Skeletal muscle tissue (tissue), 4 donors: ENCODE measurements around the gene ALPI. TPM values are rescaled to one million over a fixed set of nuclear protein-coding genes. Genes with fewer than 3 reads are reported as not detected.

ENCODE experiments used
- H3K27ac ChIP-seq: one replicate; pipeline ENCODE4 v1.7.0; 2013; ENCODE audit warnings: mild to moderate bottlenecking, low read depth, low read length, inconsistent platforms
- H3K27me3 ChIP-seq, 3 donors: one replicate each; pipeline ENCODE4 v1.7.0; 2013; ENCODE audit warnings: low read length in 3 of 3; ENCODE audit not compliant: control insufficient read depth in 3 of 3, insufficient read depth in 3 of 3
- H3K36me3 ChIP-seq, 3 donors: one replicate each; pipeline ENCODE4 v1.7.0; 2013; ENCODE audit warnings: low read length in 3 of 3; ENCODE audit not compliant: control insufficient read depth in 3 of 3, insufficient read depth in 3 of 3
- H3K4me1 ChIP-seq, 3 donors: one replicate each; pipeline ENCODE4 v1.7.0; 2013; ENCODE audit warnings: low read length in 3 of 3, mild to moderate bottlenecking in 3 of 3; ENCODE audit not compliant: control insufficient read depth in 3 of 3, insufficient read depth in 3 of 3
- H3K4me3 ChIP-seq, 3 donors: one replicate each; pipeline ENCODE4 v1.7.0; 2013; ENCODE audit warnings: low read length in 3 of 3
- H3K9ac ChIP-seq, 3 donors: one replicate each; pipeline ENCODE4 v1.7.0; 2013; ENCODE audit warnings: low read length in 3 of 3, mild to moderate bottlenecking in 3 of 3, moderate library complexity in 2 of 3, low read depth in 1 of 3
- H3K9me3 ChIP-seq, 3 donors: one replicate each; pipeline ENCODE4 v1.7.0; 2013; ENCODE audit warnings: low read length in 3 of 3; ENCODE audit not compliant: control insufficient read depth in 3 of 3
- total RNA-seq: library from RNA; depleted of rRNA; stranded (reverse); fragments of >200 nt; gene quantifications from one replicate; pipeline ENCODE4 v1.2.3, GENCODE V29; 2014
- donor health status: Osteomylitis.

Gene ALPI
- total RNA-seq, 1 donor from 2014 or later: not detected

- no peak overlapping the region for H3K27ac ChIP-seq
- no peaks in the 10 kb centered on the region for H3K9me3 ChIP-seq
- H3K4me1 ChIP-seq: peaks cover 0 to 3% (median 0%) of the 10 kb centered on the region in 3 donors
- H3K4me3 ChIP-seq: no peak overlapping the region
- H3K9ac ChIP-seq: no peak overlapping the region
- no peaks in the 10 kb centered on the region for H3K36me3 ChIP-seq
- peaks cover 25 to 33% (median 29%) of the 10 kb centered on the region in 3 donors for H3K27me3 ChIP-seq
These were observed 34.5 kb downstream of the ALPI start for GRCh38 chr2:232490221-232491138.

GRCh38 chr2:232491139-232491780, 35.3 kb downstream of the ALPI start:
- Histone ChIP-seq H3K36me3 (no peaks in the 10 kb centered on the region), H3K4me1 (no peaks in the 10 kb centered on the region), H3K27me3 (peaks cover 17 to 25% (median 21%) of the 10 kb centered on the region in 3 donors), H3K4me3 (no peak overlapping the region), H3K9me3 (no peaks in the 10 kb centered on the region), H3K9ac (no peak overlapping the region), H3K27ac (no peak overlapping the region)

- Histone ChIP-seq H3K27me3 (peaks cover 6 to 16% (median 10%) of the 10 kb centered on the region in 3 donors), H3K9me3 (no peaks in the 10 kb centered on the region), H3K4me1 (no peaks in the 10 kb centered on the region), H3K4me3 (no peak overlapping the region), H3K27ac (no peak overlapping the region), H3K9ac (no peak overlapping the region), H3K36me3 (no peaks in the 10 kb centered on the region)
These were observed 36.4 kb downstream of the ALPI start for GRCh38 chr2:232492236-232492848.

GRCh38 chr2:232492963-232493700, 37.2 kb downstream of the ALPI start:
- peaks cover 5 to 13% (median 6%) of the 10 kb centered on the region in 3 donors for H3K27me3 ChIP-seq
- no peak overlapping the region for H3K27ac ChIP-seq
- no peaks in the 10 kb centered on the region for H3K4me1 ChIP-seq
- H3K9me3 ChIP-seq: no peaks in the 10 kb centered on the region
- H3K4me3 ChIP-seq: no peak overlapping the region
- no peaks in the 10 kb centered on the region for H3K36me3 ChIP-seq
- H3K9ac ChIP-seq: no peak overlapping the region

- Histone ChIP-seq H3K36me3 (no peaks in the 10 kb centered on the region), H3K27ac (no peak overlapping the region), H3K9me3 (no peaks in the 10 kb centered on the region), H3K4me1 (no peaks in the 10 kb centered on the region), H3K4me3 (no peak overlapping the region), H3K9ac (no peak overlapping the region), H3K27me3 (peaks cover 0 to 7% (median 3%) of the 10 kb centered on the region in 3 donors)
These were observed 37.9 kb downstream of the ALPI start for GRCh38 chr2:232493701-232494474.

- H3K4me1 ChIP-seq: no peaks in the 10 kb centered on the region
- no peak overlapping the region for H3K4me3 ChIP-seq
- H3K9ac ChIP-seq: no peak overlapping the region
- H3K27me3 ChIP-seq: peaks cover 0 to 3% (median 3%) of the 10 kb centered on the region in 3 donors
- H3K36me3 ChIP-seq: no peaks in the 10 kb centered on the region
- H3K27ac ChIP-seq: no peak overlapping the region
- H3K9me3 ChIP-seq: no peaks in the 10 kb centered on the region
These were observed 38.6 kb downstream of the ALPI start for GRCh38 chr2:232494542-232494941.

GRCh38 chr2:232495292-232495691, 39.3 kb downstream of the ALPI start:
- H3K4me1 ChIP-seq: no peaks in the 10 kb centered on the region

GRCh38 chr2:232496501-232497270, 40.7 kb downstream of the ALPI start:
- H3K4me1 ChIP-seq: peaks cover 0 to 3% (median 3%) of the 10 kb centered on the region in 3 donors
- H3K27me3 ChIP-seq: peaks cover 0 to 5% (median 0%) of the 10 kb centered on the region in 3 donors
- H3K4me3 ChIP-seq: no peak overlapping the region
- H3K9ac ChIP-seq: no peak overlapping the region
- no peaks in the 10 kb centered on the region for H3K9me3 ChIP-seq
- no peak overlapping the region for H3K27ac ChIP-seq
- H3K36me3 ChIP-seq: no peaks in the 10 kb centered on the region

More at GRCh38 chr2:232495292-232495691, 39.3 kb downstream of the ALPI start:
- H3K27ac ChIP-seq: no peak overlapping the region
- H3K27me3 ChIP-seq: peaks cover 0 to 5% (median 0%) of the 10 kb centered on the region in 3 donors
- no peaks in the 10 kb centered on the region for H3K36me3 ChIP-seq
- H3K9me3 ChIP-seq: no peaks in the 10 kb centered on the region
- no peak overlapping the region for H3K9ac ChIP-seq
- no peak overlapping the region for H3K4me3 ChIP-seq
